ENCODE results near the gene SOCS4.

Gene SOCS4

GRCh38 chr14:55085060-55085660, 58.1 kb downstream of the SOCS4 start:
- DNase-seq (ENCODE audit: low read depth): no peak

- DNase-seq (ENCODE audit: low read depth): no peak
These were observed 59.9 kb downstream of the SOCS4 start for GRCh38 chr14:55086938-55087337.

- DNase-seq (ENCODE audit: low read depth): no peak
These were observed 61.3 kb downstream of the SOCS4 start for GRCh38 chr14:55088356-55088755.

- no peak for DNase-seq (ENCODE audit: low read depth)
These were observed 65.3 kb downstream of the SOCS4 start for GRCh38 chr14:55092341-55092740.

- no peak for DNase-seq (ENCODE audit: low read depth)
These were observed 67.5 kb downstream of the SOCS4 start for GRCh38 chr14:55094292-55095157.

GRCh38 chr14:55097881-55098560, 71.0 kb downstream of the SOCS4 start:
- DNase-seq (ENCODE audit: low read depth): no peak

GRCh38 chr14:55098561-55098898, 71.5 kb downstream of the SOCS4 start:
- DNase-seq (ENCODE audit: low read depth): no peak
